ENCODE measurements around the gene NFKBIE. TPM values are rescaled to one million over a fixed set of nuclear protein-coding genes. Genes with fewer than 3 reads are reported as not detected.

Gene NFKBIE
- total and polyA plus RNA-seq, 9 of the 15 experiments (the other 6 are each of a cell fraction or from before 2014, with no cell fraction given) = 2.1 to 16.4 (median 11.7) TPM

DNA sequence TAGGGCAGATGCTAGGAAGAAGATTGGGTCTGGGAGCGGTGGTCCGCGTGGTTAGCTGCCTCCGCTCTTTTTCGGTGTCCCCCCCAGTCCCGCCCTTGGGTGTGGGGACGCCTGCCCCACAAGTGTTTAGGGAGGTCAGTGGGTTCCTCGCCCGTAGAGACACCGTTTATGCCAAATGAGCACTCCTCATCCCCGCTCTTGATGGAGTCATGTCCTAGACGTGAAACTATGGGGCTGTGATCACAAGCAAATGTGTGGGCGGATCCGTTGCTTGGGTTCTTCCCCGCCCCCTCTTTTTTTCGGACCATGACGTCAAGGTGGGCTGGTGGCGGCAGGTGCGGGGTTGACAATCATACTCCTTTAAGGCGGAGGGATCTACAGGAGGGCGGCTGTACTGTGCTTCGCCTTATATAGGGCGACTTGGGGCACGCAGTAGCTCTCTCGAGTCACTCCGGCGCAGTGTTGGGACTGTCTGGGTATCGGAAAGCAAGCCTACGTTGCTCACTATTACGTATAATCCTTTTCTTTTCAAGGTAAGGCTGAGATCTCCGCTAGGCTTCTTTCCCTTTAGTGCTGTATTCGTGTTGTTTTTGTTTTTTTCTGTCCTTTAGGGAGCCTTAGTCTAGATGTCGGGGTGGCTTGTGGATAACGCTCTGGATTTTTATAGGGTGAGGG lies 18.6 kb downstream of the NFKBIE start, which contains the start of gene HSP90AB1 (continued):
- TF ChIP-seq, protein P1, sequence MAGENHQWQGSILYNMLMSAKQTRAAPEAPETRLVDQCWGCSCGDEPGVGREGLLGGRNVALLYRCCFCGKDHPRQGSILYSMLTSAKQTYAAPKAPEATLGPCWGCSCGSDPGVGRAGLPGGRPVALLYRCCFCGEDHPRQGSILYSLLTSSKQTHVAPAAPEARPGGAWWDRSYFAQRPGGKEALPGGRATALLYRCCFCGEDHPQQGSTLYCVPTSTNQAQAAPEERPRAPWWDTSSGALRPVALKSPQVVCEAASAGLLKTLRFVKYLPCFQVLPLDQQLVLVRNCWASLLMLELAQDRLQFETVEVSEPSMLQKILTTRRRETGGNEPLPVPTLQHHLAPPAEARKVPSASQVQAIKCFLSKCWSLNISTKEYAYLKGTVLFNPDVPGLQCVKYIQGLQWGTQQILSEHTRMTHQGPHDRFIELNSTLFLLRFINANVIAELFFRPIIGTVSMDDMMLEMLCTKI (IDR thresholded peaks at IDR 0.05; ENCODE audit: partially characterized antibody) = no peak
- TF ChIP-seq CC2D1A (IDR thresholded peaks at IDR 0.05) (peak; percentile 79), HLTF (IDR thresholded peaks at IDR 0.05) (peak; percentile 96), PTBP1 (IDR thresholded peaks at IDR 0.05; ENCODE audit: low read depth, low read length) (no peak), ZNF395 (CRISPR knock-in tag; IDR thresholded peaks at IDR 0.05) (peak; percentile 82), KLF10 (CRISPR knock-in tag; IDR thresholded peaks at IDR 0.05) (no peak), ZNF121 (CRISPR knock-in tag; conservative IDR thresholded peaks at IDR 0.05) (0 out of 2 replicates have a peak, but pooled peaks have one; percentile 13), ZBTB7A (IDR thresholded peaks at IDR 0.05; ENCODE audit: borderline replicate concordance, control insufficient read depth, low read depth, low read length) (no peak), ZBTB33 (CRISPR knock-in tag; IDR thresholded peaks at IDR 0.05) (peak; percentile 69; the same call in 1 of the 2 replicates), HEY1 (CRISPR knock-in tag; IDR thresholded peaks at IDR 0.05; ENCODE audit: borderline replicate concordance) (peak; percentile 66; the same call in 1 of the 2 replicates), CEBPZ (IDR thresholded peaks at IDR 0.05; ENCODE audit: borderline replicate concordance, low read depth, low read length) (no peak), SNIP1 (IDR thresholded peaks at IDR 0.05; ENCODE audit: low read depth) (peak; percentile 80), MAZ (CRISPR knock-in tag; conservative IDR thresholded peaks at IDR 0.05 in 1 of 2, IDR thresholded peaks at IDR 0.05 in 1 of 2) (peak in 1 of 2 experiments; percentile 58; a peak in 2 of 4 replicates), PREB (CRISPR knock-in tag; IDR thresholded peaks at IDR 0.05) (no peak), TEAD4 (IDR thresholded peaks at IDR 0.05; ENCODE audit: low read length) (peak; percentile 76), TEAD4 (CRISPR knock-in tag; IDR thresholded peaks at IDR 0.05; ENCODE audit: borderline replicate concordance) (0 out of 2 replicates have a peak, but pooled peaks have one; percentile 11), CBFB (CRISPR knock-in tag; IDR thresholded peaks at IDR 0.05) (no peak), ZEB2 (IDR thresholded peaks at IDR 0.05) (no peak; the same call in 1 of the 2 replicates), ETV1 (tag; conservative IDR thresholded peaks at IDR 0.05; ENCODE audit: low read depth) (no peak)
